GM19468 (cell line): ENCODE data around the gene TNIP3.
"Not testable (repeated sequence)": the region's sequence is repeated elsewhere in the genome, so short reads cannot be mapped to it uniquely, and the experiment has no call there.

Experiments
- ATAC-seq: cut with Tn5 transposase; IDR thresholded peaks from one replicate; pipeline ENCODE4 v1.9.1; 2021; ENCODE audit warnings: mild to moderate bottlenecking, moderate library complexity, moderate number of reproducible peaks; ENCODE audit not compliant: unreplicated experiment; ENCODE audit errors: extremely low read depth

The TNIP3 gene

DNA sequence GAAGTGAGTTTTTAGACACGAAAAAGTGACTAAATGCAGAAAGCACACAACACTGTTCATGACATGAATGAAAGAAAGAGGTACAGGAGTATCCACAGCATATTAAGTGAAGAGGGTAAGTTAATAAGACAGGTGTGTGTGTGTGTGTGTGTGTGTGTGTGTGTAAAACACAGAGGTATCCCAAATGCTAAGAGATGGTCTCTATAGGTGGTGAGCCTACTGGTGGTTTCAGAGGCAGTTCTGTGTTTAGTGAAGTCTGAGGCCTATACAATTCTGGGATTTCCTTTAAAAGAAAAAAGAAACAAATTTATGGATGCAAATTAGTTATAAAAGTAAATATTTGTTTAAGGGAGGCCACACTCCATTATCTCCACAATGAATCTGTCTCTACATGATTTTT is 17.4 kb upstream of the TNIP3 start:
- no peak for ATAC-seq

DNA sequence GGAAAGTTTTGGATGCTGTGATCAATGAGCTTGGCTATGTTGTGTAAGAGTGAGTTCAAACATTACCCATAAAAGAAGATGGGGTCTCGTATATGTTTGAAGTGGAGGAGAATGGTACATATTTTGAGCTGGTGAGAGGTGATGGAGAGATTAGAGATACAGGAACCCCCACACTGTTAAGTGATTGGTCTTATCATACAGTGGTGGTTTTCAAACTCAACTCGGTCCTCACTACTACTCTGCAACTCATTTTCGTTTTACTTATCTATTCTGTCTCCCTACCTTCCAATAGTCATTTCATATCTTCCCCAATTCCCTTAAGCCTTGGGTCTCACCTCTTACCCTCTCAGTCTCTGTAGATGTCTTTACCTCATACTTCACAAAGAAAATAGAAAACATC is 16.4 kb upstream of the TNIP3 start:
- ATAC-seq = no peak

DNA sequence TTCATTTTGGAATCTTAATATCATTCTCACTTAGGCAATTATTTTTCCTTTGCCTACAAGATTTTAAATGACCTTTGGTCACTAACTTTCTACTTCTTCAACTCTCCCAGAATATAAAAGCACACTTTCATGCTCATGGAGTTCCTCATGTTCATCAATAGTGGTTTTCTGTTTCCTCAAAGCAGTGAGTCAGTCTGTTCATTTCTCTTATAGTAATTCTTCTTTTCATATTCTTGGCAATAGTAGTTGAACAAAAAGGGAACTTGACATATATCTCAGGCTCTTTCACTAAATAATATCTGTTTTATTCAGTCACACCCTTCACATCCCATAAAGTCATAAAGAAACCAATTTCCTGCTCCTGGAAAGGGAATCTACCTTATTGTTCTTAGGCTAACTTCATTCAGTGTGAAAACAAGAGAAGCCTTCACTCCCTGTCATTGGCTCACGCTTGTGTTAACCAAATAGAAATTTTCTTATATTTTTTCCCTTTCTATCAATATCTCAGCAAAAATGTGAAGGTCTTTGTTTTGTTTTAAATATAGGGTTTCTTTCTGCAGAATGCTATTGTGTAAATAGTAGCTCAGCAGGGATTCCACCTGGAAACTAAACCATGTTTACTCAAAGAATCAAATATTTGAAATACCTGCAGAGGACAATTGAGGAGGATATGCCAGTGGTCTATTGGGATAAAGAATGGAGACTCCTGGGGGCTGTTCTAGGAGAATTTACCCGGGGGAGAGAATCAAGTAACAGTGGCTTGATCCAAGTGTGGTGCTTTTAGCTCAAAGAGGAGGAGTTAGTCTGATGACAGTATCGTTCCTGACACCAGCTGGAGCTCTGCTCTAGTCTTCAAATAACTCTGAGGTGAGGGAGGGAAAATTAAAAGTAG is 13.4 kb upstream of the TNIP3 start:
- no peak for ATAC-seq

DNA sequence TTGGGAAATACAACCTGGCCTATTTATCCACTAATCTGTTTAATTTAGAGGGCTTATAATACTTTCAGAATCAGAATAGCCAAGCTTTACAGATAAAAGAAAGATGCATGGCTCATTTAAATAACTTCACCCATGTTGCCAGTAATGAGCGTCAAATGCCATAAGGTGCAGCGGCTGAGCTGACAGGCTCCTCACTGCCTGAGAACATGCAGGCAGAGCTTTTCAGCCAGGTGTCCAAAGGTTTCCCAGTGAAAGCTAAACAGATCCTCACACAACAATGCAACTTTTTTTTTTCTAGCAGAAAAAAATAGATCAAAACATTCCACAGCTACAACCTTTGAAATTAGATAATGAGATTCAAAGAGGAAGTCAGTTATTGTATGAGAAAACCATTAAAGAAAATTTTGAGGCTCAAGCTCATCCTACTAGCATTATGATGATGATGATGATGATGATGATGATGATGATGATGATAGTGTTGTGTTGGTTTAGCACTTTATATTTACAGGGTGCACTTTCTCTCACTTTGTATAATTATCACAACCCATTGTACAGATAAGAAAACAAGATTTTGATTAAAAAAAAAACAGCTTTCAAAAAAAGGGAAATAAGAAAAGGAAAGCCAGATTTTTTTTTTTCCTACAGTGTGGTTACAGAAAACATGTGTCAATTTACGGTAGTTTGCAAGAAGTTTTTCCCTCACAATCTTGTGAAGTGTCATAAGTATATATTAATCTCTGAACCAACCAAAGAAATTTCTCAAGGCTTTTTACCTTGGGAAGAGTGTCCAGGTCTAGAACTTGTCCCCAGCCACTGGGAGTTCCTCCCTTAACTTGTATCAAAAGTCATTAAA is 12.2 kb upstream of the TNIP3 start:
- no peak for ATAC-seq

DNA sequence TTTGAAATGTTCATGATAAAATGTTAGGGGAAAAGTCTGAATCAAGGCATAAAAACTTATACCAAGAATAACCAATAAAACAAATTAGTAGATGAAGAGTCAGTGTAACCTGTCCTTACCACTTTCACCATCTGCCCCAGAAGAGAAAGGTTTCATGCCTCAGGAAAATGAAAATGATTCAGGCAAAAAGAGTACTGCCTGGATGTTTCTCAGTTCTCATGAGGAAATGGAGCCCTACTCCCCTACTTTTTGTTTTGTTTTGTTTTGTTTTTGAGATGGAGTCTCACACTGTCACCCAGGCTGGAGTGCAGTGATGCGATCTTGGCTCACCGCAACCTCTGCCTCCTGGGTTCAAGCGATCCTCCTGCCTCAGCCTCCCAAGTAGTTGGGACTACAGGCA is 7.4 kb upstream of the TNIP3 start:
- ATAC-seq = not testable (repeated sequence)

DNA sequence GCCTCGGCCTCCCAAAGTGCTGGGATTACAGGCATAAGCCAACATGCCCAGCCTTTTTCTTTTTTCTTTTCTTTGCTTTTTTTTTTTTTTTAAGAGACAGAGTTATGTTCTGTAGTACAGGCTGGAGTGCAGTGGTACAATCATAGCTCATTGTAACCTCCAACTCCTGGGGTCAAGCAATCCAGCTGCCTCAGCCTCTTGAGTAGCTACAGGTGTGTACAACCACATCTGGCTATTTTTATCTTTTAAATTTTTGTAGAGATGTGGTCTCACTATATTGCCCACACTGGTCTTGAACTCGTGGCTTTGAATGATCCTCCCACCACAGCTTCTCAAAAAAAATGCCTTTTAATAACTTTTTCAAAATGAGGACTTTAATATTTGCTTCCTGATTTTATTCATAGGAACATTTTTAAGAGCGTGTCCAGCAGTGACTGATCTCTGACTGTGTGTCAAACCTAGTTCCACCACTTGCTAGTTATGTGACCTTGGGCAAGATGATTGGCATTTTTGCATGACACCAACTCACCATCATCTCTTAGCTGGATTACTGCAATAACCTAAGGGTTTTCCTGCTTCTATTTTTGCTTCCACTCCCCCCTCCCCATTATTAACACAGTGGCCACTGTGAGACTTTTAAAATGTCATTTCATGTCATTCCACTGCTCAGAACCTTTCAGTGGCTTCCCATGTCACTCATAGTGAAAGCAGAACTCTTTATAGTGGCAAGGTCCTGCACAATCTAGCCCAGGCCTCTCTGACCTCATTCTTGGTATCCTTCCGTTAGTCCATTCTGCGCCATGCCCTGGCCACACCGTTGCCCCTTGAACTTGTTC is 4.5 kb upstream of the TNIP3 start:
- ATAC-seq = peak; percentile 61

DNA sequence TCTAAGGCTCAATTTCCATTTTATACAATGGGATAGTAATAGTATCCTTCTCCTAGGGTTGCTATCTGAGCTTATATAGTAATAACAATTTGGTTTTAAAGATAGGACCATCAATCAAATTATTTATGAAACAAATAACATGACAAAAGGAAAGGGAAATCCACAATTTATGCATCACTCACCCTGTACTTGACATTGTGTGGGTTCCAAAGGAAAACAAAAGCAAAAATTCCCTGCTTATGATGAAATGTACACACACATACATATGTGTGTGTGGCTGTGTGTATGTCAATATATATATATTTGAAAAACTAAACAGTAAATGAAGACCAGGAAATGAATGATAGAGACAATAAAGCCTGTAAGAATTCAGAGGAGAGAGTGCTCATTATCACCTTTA is 2.9 kb upstream of the TNIP3 start:
- no peak for ATAC-seq

DNA sequence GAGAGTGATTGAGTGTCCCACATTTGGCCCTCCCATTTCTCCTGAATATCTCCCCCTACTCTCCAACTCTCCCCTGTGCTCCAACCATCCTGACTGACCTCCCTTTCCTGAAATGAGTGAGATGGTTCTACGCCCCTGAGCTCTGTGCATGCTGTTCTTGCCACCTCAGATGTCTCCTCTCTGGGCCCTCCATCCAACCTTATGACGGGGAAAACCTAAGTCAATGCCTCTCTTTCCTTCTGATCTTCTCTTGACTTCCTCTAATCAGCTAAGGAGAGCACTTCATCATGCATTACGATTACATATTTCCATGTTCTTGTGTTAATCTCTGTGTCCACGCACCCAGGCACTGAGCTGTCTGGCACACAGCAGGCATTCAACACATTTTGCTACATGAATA is 1.1 kb upstream of the TNIP3 start:
- no peak for ATAC-seq

DNA sequence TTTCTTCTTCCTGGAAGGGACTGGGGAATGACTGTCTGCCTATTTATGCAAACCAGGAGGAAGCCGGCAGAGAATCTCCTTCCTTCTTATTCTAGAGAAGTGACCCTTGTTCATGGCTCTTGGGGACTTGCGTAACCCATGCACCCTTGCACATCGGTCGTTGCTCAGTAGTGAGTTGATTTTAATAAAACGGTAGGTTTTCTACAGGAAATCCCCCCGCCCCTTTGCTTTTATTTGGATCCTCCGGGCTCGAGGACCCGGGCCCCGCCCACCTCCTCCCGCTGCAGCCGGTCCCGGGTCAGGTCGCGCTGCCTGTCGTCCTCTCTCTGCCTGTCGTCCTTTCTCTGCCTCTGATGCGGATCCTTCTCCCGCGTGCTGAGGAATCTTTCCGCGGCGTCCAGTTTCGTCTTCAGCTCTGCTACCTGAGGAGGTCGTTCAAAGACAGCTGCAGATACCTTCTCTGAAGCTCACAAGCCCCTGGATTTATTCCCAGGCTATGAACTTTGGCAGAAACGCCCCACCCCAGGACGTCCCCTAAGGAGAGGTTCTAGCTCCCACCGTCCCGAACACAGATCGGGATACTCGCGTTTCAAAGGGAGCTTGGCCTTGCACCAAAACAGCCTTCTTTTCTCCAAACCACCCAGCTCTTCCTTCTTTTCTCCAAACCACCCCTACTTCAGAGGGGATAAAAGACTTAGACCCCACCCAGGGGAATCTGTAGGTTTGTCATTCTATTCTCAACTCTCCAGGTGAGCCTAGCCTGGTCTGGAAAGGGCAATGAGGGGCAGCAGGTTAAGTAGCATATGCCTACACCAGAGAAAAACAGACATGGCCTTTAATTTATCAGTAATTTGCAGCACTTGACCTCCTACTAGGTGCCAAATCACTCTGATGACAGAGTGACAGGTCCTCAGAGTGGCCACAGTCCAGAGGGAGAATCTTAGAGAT is 7.0 kb downstream of the TNIP3 start:
- ATAC-seq = no peak

DNA sequence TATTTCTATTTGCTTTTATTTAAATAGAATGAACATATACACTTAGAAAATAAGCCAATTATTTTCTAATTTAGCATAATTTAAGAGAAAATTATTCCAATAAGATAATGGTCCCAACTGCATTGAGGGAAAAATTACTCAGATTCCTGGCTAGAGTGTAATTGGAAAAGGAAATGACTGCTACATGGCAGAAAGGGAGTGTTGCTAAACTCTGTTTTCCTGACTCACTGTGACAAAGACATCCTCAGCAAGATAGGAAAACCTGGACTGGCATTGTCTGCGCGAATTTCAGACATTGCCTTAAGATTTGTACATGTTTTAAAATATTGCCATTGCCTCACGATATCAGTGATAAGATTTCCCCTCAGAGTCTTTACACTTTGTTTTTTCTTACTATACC is 8.2 kb downstream of the TNIP3 start:
- no peak for ATAC-seq

DNA sequence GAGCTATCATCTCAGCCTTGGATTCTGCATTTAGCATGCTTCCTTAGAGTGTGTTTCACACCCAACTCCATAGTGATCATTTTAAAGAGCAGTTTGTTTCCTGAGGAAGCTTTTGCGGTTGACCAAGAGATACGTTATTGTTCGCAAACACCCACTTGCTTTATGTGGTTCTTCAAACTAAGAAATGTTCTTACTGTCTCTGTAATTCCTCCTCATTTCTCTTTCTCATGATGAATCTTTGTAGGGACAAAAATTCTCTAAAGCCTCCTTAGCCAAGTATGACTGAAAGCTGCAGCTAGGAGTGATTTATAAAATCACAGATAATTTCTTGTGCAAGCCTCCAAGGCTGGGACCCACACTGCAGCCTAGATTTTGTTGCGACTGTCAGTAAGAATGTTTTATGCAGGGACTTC is 10.0 kb downstream of the TNIP3 start:
- no peak for ATAC-seq

DNA sequence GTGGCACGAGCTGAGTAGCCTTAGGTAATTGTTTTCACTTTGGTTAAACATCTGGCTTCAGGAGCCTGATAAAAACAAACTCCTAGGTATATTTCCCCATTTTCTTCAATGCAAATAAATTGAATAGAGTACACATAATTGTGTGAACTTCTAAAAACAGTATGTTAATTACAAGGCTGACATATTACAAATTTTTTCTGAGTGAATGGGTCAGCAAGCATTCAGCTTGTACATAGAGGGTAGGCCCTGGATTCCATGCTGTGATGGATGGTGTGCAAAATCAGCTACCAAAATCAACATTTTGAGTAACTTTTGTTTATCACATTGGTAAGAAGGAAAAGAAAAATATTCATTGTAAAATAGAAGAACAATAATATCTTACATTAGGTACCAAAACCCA is 12.2 kb downstream of the TNIP3 start:
- no peak for ATAC-seq

DNA sequence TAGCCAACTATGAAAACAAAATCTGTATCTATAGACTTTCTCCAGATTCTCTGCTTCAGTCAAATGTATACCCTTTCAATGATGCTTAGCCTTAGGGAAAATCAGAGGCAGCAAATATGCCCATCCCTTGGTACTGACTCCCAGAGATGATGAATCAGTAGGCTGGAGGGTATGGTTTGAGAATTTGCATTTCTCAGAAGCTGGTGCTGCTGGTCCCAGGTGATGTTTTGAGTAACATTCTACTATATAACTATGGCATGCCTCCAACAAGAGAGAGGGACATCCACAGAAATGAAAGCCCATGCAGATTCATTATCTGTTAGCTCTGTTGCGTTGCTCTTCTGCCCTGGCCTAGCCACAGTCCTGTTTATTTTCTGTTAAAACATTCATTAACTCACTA is 13.6 kb downstream of the TNIP3 start:
- ATAC-seq = no peak

DNA sequence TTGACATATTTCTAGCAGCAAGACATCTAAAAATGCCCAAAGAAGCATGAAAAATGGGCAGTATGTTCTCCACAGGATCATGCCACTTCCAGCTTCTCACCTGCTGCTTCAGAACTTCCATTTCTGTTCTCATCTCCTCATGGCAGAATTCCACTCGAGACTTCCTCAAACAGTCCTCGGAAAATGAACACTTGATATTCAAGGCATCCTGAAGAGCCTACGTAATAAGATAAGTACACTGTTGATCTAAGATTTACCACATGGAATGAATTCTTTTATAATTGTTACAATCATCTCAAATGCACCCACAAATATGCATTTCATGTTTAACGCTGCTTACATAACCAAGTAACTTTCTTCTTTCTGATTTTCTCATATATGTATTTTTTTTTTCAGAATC is 14.1 kb downstream of the TNIP3 start:
- no peak for ATAC-seq

DNA sequence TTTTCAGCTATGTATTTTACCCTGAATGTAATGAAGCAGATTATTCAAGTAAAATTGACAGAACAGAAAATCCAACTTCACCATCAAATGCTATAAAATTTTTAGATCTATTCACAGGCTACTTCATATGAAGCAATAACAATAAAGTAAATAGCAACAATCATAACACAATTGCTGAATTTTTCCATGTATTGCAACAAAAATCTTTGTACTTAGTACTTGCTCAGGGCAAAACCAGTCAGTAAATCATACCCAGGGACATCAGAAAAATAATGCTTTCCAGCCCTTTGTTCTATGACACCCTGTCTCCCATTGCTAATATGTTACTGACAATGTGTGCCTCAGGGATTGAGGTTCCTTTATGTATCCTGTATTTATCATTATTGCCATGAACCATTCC is 15.5 kb downstream of the TNIP3 start:
- ATAC-seq = no peak

DNA sequence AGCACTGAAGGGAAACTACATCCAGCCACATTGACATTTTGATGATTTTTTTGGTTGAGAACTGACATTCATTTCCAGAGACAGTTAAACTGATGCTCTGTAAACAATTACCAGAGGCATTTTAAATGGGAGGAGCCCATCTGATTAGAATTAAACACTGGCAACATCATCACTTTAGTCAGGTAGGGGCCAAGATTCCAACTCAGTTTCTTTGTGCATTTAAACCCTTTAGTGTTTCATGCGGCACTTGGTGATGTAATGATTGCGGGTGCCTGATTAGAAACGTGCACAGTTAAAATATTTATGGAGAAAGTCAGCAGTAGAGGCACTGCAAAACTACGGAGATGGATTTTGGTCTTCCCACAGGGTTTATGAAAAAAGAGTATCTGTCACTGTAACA is 16.1 kb downstream of the TNIP3 start:
- ATAC-seq = no peak

DNA sequence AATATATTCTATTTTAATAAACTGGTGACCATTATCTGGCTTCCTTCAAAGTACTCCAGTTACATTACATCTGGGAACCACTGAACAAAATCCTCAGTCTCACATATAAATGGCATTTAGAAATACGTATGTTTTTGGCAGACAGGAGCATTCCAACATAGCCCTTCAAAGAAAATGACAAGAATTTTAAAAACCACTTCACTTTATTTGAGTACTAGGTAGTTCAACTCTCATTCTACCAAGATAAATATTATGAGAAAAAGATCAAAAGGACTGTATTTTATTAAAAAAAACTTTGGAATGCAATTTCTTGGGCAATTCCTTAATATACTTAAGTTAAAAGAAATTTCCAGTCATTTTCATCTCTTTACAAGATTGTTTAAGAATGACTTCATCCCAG is 17.6 kb downstream of the TNIP3 start:
- no peak for ATAC-seq

DNA sequence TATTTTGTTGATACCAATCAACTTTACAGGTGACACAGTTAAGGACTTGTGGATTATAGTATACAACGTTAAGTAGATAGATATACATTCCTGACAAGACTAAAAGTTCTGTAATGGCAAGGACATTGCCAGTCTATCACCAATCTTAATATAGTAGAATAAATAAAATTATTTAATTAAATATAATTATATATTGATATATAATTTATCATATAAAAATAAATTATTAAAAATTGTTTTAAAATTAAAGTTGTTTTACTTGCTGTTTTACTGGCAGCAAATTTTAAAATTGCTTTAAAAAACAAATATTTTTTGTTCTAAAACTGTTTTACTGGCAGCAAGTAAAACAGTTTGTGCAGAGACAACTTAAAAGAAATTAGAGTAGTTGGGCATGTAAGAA is 18.7 kb downstream of the TNIP3 start:
- no peak for ATAC-seq

DNA sequence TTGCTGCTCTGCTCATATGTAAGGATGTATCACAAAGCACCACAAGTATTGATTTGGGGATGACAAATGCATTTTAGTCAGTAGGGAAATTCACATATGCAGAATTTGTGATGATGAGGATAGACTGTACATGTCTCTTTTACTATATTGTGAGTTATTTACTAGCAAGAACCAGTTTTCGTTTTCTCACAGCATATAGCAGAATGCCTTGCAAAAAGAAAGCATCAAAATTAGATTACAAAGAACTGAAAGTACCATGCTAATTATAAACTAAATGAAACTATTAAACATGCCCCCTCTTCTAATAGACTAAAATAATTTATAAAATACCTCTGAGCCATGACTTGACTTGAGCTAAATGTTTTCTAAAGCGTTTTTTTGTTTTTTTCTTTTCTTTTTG is 20.1 kb downstream of the TNIP3 start:
- no peak for ATAC-seq

DNA sequence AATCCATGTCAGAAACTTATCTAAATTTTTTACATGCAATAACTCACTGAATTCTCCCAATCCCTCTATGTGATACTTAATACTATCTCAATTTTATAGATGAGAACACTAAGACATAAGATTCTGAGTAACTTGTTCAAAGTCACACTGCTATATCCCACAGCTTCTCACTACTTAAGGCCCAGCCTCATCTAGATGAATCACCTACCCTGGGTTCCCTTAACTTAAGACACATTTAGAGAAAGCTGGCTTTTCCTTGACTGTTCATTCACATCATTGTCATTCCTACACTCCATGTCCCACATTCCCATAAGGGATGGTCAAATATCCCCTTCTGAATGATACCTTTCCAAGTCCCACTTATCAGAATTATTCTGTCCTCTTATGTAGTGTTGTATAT is 21.0 kb downstream of the TNIP3 start:
- no peak for ATAC-seq
